GM19193 (cell line): ENCODE results near the gene PLPPR3.

ENCODE experiments used
- POLR2A ChIP-seq: IDR thresholded peaks from 4 replicates; pipeline ENCODE4 v1.6.1; 2011; ENCODE audit not compliant: insufficient read depth, insufficient read length; ENCODE audit errors: extremely low read depth

Gene PLPPR3

GRCh38 chr19:782185-782877, 39.4 kb downstream of the PLPPR3 start:
- TF ChIP-seq POLR2A = no peak

- no peak for TF ChIP-seq POLR2A
Measured at GRCh38 chr19:781800-782184, 40.0 kb downstream of the PLPPR3 start.

GRCh38 chr19:780935-781334, 40.8 kb downstream of the PLPPR3 start:
- TF ChIP-seq POLR2A = no peak

- no peak for TF ChIP-seq POLR2A
Measured at GRCh38 chr19:778910-779653, 42.7 kb downstream of the PLPPR3 start.

DNA sequence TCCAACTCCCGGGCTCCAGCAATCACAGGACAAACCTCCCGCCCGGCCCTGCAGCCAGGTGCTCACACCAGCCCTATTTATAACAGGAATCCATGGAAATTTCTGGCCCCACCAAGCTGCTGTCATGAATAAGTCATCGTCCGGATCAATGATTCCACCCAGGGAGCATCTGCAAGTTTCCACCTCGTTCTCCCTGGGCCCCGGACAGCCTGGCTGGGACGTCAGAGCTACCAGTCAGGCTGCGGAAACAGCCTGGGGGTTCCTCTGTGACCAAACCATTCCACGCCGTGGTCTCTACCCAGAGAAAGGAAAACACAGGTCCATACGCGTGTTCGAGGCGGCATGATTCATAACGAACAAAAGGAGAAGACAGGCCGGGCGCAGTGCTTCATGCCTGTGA, 45.2 kb downstream of the PLPPR3 start:
- TF ChIP-seq POLR2A = no peak

DNA sequence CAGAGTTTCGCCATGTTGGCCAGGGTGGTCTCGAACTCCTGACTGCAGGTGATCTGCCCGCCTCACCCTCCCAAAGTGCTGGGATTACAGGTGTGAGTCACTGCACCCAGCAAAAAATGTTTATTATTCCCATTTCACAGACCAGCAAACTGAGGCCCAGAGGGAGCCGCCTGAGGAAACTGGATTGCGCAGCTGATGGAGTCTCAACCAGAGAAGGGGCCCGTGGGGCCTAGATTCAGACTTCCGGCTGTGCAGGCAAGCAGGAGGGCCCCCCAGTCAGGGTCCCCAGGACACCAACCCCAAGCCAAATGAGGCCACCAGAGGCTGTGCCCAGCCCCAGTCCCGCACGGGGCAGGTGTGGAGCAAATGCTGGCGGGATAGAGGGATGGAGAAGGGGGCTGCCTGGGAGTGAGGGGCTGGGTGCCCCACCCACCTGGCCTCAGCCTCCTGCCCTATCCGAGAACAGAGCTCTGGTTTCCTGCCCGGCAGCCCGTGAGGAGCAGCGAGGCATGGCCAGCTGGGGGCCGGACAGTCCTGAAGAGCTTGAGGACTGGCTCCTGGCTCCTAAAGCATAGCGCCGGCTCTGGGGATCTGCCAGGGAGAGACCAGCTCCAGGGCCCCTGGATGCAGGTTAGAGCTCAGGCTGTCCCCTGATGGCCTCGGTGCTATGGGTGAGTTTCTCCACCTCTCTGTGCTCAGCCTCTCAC, 48.9 kb downstream of the PLPPR3 start:
- TF ChIP-seq POLR2A = no peak

GRCh38 chr19:772063-772462, 49.7 kb downstream of the PLPPR3 start:
- TF ChIP-seq POLR2A = no peak

- TF ChIP-seq POLR2A = no peak
Measured at GRCh38 chr19:771332-771785, 50.4 kb downstream of the PLPPR3 start.

- no peak for TF ChIP-seq POLR2A
Measured at GRCh38 chr19:769616-770015, 52.1 kb downstream of the PLPPR3 start.

DNA sequence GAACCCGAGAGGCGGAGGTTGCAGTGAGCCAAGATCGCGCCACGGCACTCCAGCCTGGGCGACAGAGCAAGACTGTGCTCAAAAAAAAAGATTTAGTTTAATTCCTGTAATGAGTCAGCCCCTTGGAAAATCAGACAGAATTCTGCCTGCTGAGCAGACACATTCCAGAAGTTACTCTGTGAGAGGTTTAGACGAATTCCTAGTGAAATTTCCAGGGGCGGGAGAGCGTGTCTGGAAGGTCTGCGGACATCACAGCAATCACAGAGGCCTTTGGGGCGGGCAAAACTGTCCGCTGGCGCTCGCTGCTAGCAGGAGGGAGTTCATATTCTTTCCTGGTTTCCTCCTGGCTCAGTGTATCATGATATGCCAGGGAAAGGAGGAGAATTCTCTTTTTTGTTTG, 53.3 kb downstream of the PLPPR3 start:
- TF ChIP-seq POLR2A = no peak

GRCh38 chr19:765179-765738, 56.5 kb downstream of the PLPPR3 start:
- no peak for TF ChIP-seq POLR2A

GRCh38 chr19:764301-764700, 57.5 kb downstream of the PLPPR3 start:
- TF ChIP-seq POLR2A = no peak

GRCh38 chr19:763869-764268, 57.9 kb downstream of the PLPPR3 start:
- TF ChIP-seq POLR2A = no peak

- no peak for TF ChIP-seq POLR2A
Measured at GRCh38 chr19:763181-763580, 58.6 kb downstream of the PLPPR3 start.
